ENCODE measurements around the gene NRCAM.
"Not testable (repeated sequence)": the region's sequence is repeated elsewhere in the genome, so short reads cannot be mapped to it uniquely, and the experiment has no call there.

The NRCAM gene

DNA sequence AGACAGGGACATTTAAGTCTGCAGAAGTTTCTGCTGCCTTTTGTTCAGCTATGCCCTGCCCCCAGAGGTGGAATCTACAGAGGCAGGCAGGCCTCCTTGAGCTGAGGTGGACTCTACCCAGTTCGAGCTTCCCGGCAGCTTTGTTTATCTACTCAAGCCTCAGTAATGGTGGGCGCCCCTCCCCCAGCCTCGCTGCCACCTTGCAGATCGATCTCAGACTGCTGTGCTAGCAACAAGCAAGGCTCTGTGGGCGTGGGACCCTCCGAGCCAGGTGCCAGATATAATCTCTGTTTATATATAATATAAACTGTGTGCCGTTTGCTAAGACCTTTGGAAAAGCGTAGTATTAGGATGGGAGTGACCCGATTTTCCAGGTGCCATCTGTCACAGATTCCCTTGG, 63.1 kb downstream of the NRCAM start:
- DNase-seq, result not testable (repeated sequence)

DNA sequence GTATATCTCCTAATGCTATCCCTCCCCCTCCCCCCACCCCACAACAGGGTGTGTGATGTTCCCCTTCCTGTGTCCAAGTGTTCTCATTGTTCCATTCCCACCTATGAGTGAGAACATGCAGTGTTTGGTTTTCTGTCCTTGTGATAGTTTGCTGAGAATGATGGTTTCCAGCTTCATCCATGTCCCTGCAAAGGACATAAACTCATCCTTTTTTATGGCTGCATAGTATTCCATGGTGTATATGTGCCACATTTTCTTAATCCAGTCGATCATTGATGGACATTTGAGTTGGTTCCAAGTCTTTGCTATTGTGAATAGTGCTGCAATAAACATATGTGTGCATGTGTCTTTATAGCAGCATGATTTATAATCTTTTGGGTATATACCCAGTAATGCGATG, 68.5 kb downstream of the NRCAM start:
- not testable (repeated sequence) for DNase-seq

DNA sequence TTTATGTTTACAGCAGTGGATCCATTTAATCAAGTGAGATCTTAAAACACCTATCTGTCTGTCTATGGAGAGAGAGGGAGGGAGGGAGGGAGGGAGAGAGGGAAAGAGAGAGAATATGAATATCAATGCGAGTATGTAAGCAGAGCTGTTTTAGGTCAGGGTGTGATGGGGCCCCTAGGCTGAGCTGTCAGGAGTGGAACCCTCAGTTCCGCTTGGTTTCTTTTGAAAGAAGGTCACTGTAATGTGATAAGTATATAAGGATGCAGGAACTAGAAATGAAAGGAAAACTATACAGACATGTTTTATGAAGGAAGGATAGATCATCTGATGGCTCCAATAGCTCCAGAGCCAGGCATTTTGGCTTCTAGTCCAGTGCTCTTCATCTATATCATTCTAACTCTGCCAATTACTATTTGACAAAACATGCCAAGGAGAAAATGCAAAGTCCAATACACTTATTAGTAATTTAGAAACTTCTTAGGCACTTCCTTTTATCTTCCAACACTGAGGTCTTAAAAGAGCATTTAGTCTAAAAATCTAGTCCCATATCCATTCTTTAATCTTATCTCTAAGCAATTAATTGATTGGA, 70.3 kb downstream of the NRCAM start:
- DNase-seq, result no peak

DNA sequence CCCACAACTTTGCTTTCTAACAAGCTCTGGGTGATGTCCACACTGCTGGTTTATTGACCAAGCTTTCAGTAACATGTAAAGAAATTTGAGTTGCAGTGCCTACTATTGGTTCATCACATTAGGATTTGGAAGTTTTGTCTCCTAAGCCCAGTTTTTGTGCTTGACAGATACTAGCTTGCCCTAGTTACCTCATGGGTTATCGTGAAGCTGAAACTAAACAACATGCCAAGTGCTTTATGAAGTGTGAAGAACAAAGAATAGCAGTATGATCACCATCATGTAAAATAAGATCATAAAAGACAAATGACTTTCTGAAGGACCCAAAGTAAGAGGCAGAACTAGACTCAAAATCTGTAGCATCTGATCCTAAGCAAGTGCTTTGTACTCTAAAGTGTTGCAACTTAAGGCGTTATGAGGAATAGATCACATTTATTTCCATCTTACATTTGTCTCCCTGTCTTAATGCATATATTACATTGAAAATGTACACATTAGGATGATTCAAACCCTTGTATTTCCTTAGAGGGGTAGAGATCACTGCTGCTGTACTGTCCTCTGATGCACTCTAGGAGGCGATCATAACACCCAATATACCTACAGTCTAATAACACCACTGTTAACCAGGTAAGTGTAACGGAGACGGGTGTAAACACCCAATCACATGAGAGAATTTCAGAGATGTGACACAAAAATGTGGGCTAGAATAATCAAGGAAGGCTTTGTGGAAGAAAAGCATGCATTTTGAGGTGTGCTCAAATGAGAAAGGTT, 71.3 kb downstream of the NRCAM start:
- no peak for DNase-seq

DNA sequence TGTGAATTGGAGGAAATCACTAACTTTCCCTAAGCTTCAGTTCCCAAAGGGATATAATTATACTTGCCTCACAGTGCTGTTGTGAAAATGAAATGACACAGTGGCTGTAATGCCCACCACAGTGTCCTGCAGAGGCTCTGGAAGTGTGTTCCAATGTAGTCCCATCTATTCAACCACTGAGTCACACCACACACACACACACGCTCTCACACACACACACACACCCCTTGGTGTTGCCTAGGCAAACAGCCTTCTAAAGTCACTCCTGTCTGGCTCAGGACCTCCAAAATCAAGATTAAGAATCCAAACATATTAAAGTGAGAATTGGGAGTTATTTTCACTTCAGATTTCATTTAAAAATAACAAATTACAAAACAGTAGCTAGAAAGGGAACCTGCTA, 73.3 kb downstream of the NRCAM start:
- DNase-seq, result no peak

DNA sequence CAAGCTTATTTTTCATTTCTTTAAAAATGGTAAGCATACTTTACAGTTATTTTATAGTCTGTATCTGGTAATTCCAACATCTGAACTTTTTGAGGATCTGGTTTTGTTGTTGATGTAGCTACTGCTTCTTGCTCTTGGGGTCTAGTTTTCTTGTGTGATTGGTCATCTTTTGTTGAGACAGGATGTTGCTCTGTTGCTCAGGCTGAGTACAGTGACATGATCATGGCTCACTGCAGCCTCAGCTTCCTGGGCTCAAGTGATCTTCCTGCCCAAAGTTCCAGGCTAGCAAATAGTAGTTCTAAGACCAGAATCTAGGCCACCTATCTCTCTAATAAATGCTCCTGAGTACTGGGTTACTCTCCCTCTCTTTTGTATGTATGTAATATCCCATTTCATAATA, 75.7 kb downstream of the NRCAM start:
- DNase-seq, result no peak

DNA sequence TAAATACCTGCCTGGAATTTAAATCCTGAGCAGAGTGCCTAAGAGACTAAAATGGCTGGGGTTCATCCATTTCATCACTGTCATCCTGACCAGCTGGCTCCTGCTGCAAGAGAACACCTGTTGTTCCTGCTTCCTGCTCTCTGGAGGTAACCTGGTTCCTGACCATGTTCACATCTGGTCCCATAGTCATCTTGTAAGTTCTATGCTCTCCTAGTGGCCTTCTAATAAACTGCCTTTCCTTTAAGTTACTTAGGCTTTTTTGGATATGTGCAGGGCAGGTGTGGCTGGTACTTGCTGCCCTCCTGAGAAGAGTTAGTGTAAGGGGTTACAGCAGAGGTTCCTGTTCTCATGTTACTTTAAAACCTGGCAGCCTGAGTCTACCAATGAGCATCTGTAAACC, 80.0 kb downstream of the NRCAM start:
- no peak for DNase-seq

DNA sequence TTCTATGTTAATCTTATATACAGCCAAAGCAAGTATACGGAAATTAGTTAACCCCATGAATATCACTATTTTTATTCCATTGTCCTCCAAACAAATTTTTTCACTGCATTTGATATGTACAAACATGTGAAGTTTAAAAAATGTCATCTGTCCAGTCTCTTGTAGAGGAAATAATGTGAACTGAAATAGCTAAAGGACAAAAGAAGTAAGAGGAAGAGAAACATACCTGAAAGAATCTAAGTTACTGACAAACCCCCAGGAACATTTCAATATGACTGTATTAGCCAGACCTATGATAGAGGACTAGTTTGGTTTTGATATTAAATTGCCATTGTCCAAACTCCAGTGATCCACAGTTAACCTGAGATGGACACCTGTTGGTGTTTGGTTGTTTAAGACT, 80.6 kb downstream of the NRCAM start:
- DNase-seq, result no peak

DNA sequence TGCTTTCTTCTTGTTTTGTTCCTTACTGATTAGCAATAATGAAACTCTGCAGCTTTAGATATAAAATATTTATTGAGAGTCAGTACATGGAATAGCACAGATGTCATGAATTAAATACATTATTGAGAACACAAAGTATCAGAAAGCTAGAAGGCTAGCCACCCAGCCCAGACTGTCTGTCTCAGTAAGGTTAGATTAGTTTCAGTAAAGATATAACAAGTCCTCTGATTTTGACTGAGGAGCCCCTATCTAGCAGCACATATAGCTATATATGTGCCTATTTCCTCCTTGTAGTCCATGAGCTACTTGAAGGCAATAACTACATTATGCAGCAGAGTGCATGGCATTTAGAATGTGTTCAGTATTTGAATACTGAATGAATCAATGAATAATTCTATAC, 81.3 kb downstream of the NRCAM start:
- DNase-seq, result no peak

DNA sequence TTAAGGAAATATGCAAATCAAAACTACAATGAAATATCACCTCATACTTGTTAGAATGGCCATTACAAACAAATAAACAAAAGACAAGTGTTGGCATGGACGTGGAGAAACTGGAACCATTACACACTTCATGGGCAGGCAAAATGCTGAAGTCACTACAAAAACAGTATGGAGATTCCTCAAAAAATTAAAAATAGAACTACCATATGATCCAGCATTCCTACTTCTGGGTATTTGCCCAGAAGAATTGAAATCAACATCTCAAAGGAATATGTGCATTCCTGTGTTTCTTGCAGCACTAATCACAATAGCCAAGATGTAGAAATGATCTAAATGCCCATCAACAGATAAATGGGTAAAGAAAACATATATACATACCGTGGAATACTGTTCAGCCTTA, 83.6 kb downstream of the NRCAM start:
- no peak for DNase-seq

DNA sequence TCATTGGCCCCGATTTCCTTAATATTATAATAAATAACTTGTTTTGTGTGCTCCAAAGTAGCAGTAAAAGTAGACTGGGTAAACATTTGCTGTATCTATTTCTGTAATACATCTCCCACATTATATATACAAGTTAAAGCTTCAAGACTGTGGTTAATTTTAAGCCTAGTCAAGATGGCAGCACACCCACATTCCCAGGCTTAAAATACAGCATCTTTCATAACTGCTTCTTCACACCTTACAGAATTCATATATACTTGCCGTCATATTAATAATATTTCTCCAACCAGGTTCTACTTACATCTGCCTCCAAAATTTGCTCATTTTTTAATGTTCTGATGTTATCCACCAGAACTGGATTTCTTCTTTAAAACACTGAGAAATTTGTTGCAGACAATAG, 85.6 kb downstream of the NRCAM start:
- DNase-seq, result no peak

DNA sequence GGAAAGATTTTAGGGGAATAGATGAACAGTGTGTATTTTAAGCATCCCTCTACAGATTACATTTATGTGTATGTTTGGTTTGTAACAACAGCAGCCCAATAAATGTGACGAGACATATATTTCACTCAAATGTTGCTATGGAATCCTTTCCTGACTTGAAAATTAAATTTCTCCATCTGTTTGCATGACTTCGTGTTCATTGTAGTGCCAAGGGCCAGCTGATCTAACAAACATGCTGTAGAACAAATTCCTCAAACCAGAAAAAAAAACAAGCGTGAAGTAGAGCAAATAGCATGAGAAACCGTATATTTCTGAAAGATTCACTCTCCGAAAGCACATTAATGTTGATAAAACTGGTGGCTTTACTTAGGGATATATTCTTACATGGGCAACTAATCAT, 87.8 kb downstream of the NRCAM start:
- no peak for DNase-seq

DNA sequence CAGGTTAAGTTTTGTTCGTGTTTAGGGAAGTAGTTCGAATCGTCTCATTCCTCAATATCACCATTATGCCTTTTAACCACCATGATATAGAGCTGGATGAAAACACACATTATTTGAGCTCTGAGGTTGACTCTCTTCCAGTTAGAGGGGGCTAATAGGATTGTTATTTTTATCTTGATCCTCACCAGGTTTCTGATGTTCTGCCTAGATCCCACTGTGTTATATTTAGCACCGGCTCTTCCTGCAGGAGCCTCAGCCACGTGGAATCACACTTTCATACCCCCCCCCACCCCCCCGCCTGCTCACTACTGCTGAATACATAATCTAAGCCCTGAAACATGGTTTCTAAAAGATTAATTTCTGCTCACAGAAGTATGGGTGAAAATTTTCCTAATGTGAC, 88.3 kb downstream of the NRCAM start:
- DNase-seq, result no peak

DNA sequence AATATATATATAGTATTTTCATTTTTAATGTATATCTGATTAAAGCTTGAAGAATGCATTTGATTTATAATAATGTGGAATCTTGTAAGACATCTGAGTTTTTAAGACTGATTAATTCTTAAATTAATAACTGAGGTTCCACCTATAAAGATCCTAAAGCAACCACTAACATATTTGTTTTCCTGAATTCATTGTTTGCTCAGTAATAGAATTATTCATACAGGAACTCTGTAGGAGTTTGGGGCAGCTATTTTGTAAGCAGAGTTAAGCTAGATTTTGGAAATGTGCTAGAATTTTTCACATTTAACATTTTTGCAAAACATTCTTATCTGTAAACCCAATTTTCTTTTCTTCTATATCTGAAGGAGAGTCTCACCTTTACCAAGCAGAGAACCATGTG, 88.9 kb downstream of the NRCAM start:
- DNase-seq, result no peak

DNA sequence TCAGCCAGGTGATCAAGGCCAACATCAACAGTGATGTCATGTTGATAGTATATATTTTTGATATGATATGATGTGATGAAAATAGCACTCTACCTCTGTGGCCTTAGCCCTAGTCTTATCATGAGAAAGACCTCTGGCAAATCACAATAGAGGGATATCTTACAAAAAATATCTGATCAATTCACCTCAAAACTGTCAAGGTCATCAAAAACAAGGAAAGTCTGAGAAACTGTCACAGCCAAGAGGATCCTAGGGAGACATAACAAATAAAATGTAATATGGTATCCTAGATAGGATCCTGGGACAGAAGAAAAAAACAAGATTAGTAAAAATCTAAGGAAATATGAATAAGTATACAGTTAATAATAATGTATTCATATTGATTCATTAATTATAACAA, 92.6 kb downstream of the NRCAM start:
- DNase-seq, result no peak

DNA sequence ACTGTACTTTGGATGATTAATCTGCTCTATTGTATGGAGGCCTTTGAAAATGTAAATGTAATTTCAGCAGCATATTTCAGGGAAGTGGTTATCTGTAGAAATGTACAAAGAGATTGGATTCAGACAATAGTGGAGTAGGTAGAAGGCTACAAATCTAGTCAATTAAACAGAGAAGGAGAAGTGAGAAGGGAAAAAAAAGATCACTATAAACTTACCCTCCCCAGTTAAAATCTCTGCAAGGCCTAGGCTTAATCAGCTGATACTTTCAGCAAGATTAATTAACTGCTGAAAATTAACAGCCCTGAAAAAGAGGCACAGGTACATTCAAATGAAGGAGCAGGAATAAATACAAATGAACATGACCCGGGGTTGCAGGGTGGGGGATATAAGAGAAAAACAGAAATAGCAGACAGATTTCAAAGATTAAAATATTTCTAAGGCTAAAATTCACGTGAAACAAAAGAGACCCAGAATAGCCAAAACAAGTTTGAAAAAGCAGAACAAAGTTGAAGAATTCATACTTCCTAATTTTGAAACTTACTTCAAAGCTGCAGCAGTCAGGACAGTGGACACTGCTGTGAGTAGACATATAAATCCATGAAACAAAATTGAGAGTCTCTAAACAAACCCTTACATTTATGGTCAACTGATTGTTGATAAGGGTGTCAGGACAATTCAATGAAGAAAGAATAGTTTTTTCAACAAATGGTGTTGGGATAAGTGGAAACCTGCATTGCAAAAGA, 96.0 kb downstream of the NRCAM start:
- no peak for DNase-seq

DNA sequence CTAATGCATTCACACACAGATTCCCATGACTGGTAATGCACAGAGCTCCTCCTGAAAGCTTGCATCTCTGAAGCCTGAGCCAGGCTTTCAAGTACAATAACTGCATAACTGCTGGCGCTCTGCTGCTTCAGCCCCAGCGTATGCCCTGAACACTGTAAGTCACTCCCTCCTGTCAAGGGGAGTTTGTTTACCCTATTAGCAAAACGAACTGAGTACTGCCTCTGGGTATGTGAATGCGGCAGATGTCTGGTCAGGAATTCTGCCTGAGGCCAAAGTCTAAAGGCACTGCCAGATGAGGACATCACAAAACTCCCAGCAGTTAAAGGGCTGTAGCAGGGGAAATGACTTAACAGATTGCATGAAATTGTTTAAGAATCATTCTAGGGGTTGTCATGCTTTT, 97.7 kb downstream of the NRCAM start:
- DNase-seq, result no peak

DNA sequence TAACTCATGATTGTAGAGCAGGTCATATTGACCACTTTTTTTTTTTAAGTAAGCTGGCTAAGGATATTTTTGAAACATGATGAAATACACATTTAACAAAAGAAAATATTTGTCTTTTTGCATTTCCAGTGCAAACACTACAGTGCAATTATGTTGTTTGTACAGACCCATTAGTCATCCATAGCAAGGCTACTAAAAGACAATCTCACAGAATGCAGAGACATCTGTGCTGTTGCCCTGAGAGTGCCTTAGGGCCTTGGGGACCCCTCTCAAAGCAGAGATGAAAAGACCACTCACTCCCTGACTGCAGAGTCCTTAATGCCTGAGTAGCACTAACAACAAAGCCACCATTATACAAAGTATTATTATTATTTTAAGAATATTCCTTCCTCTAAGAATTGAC, 104.5 kb downstream of the NRCAM start:
- no peak for DNase-seq

DNA sequence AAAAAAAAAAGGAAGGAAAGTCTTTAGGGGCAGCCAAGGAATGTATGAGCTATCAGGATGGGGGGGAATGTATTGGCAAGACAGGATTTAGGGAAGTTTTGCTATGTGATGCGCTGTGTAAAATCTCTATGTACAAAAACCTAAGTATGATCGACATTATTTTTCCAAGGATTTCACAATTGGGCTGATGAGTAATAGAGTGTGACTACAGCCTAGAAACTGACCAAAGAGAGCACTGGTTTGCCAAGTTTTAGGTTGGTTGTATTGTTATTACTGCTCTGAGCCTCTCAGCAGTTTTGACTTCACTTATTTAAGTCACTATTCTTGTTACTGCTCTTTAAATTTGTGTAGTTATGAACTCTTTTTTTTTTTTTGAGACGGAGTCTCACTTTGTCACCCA, 107.3 kb downstream of the NRCAM start:
- DNase-seq, result no peak

DNA sequence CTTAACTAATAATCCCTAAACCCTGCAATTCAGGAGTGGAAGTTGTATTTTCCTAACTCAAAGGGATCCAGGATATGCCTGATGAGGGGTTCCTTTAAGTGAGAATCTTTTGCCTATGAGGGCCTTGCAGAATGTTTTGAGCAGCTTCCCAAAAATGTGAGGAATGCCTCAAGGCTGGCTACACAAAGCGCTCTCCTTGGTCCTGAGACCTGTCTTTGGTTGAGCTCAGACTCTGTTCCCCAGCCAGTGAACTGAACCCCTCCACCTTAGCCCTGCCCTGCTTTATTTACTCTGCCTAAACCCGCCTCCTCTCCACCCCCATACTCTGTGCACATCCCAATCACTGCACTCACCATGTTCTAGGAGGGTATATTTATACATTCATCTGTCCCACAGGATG, 108.6 kb downstream of the NRCAM start:
- DNase-seq, result no peak

DNA sequence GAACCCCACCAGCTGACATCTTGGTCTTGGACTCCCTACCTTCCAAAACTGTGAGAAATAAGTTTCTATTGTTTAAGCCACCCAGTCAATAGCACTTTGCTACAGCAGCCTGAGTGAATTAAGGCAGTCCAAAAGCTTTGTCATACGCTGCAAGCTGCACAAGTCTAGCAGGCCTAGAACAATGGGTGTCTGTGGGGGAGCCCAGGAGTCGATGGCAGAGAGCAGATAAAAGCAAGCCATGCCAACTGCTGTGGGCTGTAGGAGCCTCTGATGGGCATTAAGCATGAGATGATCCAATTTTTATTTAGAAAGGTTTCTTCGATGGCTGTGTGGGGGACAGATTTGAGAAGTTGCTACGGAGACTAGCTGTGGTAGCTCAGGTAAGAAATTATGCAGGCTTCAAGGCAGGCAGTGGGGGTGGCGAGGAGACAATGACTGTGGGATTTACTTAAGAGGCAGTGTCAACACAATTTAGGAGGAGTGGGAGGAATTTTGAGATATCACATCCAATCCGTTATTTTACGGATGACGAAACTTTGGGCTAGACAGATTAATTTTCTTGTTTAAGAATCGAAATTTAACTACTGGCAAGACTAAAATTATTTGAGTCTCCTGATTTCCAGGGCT, 110.4 kb downstream of the NRCAM start:
- DNase-seq, result no peak

DNA sequence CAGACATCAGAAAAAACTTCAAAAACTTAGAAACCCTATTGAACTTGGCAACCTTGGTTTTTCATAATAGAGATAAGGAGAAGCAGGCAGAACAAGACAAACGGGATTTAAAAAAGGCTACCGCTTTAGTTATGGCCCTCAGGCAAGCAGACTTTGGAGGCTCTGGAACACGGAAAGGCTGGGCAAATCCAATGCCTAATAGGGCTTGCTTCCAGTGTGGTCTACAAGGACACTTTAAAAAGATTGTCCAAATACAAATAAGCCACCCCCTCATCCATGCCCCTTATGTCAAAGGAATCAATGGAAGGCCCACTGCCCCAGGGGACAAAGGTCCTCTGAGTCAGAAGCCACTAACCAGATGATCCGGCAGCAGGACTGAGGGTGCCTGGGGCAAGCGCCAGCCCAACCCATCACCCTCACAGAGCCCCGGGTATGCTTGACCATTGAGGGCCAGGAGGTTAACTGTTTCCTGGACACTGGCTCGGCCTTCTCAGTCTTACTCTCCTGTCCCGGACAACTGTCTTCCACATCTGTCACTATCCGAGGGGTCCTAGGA, 115.3 kb downstream of the NRCAM start:
- DNase-seq, result no peak

DNA sequence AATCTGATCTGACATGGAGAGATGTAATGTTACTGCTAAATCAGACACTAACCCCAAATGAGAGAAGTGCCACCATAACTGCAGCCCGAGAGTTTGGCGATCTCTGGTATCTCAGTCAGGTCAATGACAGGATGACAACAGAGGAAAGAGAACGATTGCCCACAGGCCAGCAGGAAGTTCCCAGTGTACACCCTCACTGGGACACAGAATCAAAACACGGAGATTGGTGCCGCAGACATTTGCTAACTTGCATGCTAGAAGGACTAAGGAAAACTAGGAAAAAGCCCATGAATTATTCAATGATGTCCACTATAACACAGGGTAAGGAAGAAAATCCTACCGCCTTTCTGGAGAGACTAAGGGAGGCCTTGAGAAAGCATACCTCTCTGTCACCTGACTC, 115.8 kb downstream of the NRCAM start:
- not testable (repeated sequence) for DNase-seq

Measured in inflammatory macrophage treated with lipopolysaccharide for 1 hour (primary cell).